B cell (primary cell): Measurements from ENCODE around the gene MYRIP. TPM values are rescaled to one million over a fixed set of nuclear protein-coding genes. Genes with fewer than 3 reads are reported as not detected.

Experiments used
- ATAC-seq: fragments of 200-7000 bp; cut with Tn5 transposase; one replicate; pipeline ENCODE4 v1.10.0; 2021; ENCODE audit warnings: low read depth, mild to moderate bottlenecking, moderate number of reproducible peaks, moderate library complexity
- CTCF ChIA-PET: fragments of 350-600 bp; sonication (Branson Sonifier 250); formaldehyde crosslinking; loops from one replicate; lab custom pipeline; 2021; ENCODE audit warnings: antibody characterized with exemption, inconsistent platforms; lab: Charles Lee
- POLR2A ChIA-PET: fragments of 350-600 bp; sonication (Branson Sonifier 250); formaldehyde crosslinking; loops from one replicate; lab custom pipeline; 2021; ENCODE audit warnings: antibody characterized with exemption; lab: Charles Lee
- DNase-seq: peaks from one replicate; pipeline ENCODE4 v3.0.0; 2013
- H2AFZ ChIP-seq: 2 replicates; pipeline ENCODE4 v1.6.1; 2012; ENCODE audit warnings: mild to moderate bottlenecking, low read depth, low read length; ENCODE audit not compliant: insufficient read depth, poor library complexity, severe bottlenecking
- H3K27ac ChIP-seq, 2 donors: 1 replicate in 1 of 2; 2 replicates in 1 of 2; pipeline ENCODE4 v1.5.1; 2012 to 2013; ENCODE audit warnings: low read length in 2 of 2, mild to moderate bottlenecking in 2 of 2, moderate library complexity in 1 of 2
- H3K27me3 ChIP-seq, 4 experiments: fragments of 200-600 bp in 1 of 4; sonication (generic) in 1 of 4; replicated peaks in 1 of 4; 1 replicate in 2 of 4; 2 replicates in 2 of 4; pipeline versions ENCODE4 v1.6.1 to v1.7.0; 2013 to 2016; ENCODE audit warnings: low read length in 3 of 4, mild to moderate bottlenecking in 2 of 4, mixed read lengths in 1 of 4, moderate library complexity in 1 of 4; ENCODE audit not compliant: insufficient read depth in 4 of 4, control insufficient read depth in 3 of 4; ENCODE audit errors: control extremely low read depth in 1 of 4
- H3K36me3 ChIP-seq, 2 experiments: replicated peaks in 1 of 2; 1 replicate in 1 of 2; 2 replicates in 1 of 2; pipeline versions ENCODE4 v1.6.1 to v1.7.1; 2013; ENCODE audit warnings: low read length in 1 of 2; ENCODE audit not compliant: insufficient read depth in 2 of 2, control insufficient read depth in 1 of 2; ENCODE audit errors: control extremely low read depth in 1 of 2, extremely low read depth in 1 of 2
- H3K4me1 ChIP-seq, 2 donors: fragments of 200-600 bp in 1 of 2; sonication (generic) in 1 of 2; 1 replicate in 1 of 2; 2 replicates in 1 of 2; pipeline versions ENCODE4 v1.5.1 to v1.6.1; 2013 to 2017; ENCODE audit warnings: low read length in 2 of 2; ENCODE audit not compliant: control insufficient read depth in 2 of 2, insufficient read depth in 2 of 2
- H3K4me2 ChIP-seq: replicated peaks from 2 replicates; pipeline ENCODE3; 2012; ENCODE audit warnings: mild to moderate bottlenecking, low read depth, low read length; ENCODE audit not compliant: poor library complexity, severe bottlenecking
- H3K4me3 ChIP-seq, 5 experiments: fragments of 200-600 bp in 1 of 5; sonication (generic) in 1 of 5; 1 replicate in 3 of 5; 2 replicates in 2 of 5; pipeline versions ENCODE4 v1.5.1 to v1.7.0; 2011 to 2016; ENCODE audit warnings: low read length in 4 of 5, mild to moderate bottlenecking in 4 of 5, low read depth in 2 of 5, control low read depth in 1 of 5, moderate library complexity in 1 of 5; ENCODE audit not compliant: insufficient read depth in 1 of 5; ENCODE audit errors: control extremely low read depth in 1 of 5, extremely low read depth in 1 of 5
- H3K79me2 ChIP-seq: fragments of 200-600 bp; sonication (generic); one replicate; pipeline ENCODE4 v1.6.0; 2016; ENCODE audit warnings: low read length; ENCODE audit not compliant: control insufficient read depth, insufficient read depth
- H3K9ac ChIP-seq: fragments of 200-600 bp; sonication (generic); 2 replicates; pipeline ENCODE4 v1.6.1; 2017; ENCODE audit warnings: mild to moderate bottlenecking, low read length, moderate library complexity
- H3K9me3 ChIP-seq, 3 donors: one replicate each; pipeline versions ENCODE4 v1.6.1 to v1.7.1; 2013; ENCODE audit warnings: low read length in 2 of 3; ENCODE audit not compliant: control insufficient read depth in 2 of 3, insufficient read depth in 1 of 3; ENCODE audit errors: control extremely low read depth in 1 of 3
- H4K20me1 ChIP-seq: 2 replicates; pipeline ENCODE4 v1.6.0; 2012; ENCODE audit warnings: mild to moderate bottlenecking, low read length; ENCODE audit not compliant: insufficient read depth, control insufficient read depth, poor library complexity, severe bottlenecking
- H3K27ac Mint-ChIP-seq: one replicate; pipeline ENCODE4 v1.8.0; 2021; ENCODE audit warnings: mixed read lengths
- H3K27me3 Mint-ChIP-seq: one replicate; pipeline ENCODE4 v1.8.0; 2021; ENCODE audit warnings: mixed read lengths
- H3K4me1 Mint-ChIP-seq: one replicate; pipeline ENCODE4 v1.8.0; 2021; ENCODE audit warnings: mixed read lengths
- H3K4me3 Mint-ChIP-seq: one replicate; pipeline ENCODE4 v1.8.0; 2021; ENCODE audit warnings: mixed read lengths
- H3K9me3 Mint-ChIP-seq: one replicate; pipeline ENCODE4 v1.8.0; 2022; ENCODE audit warnings: mixed read lengths; ENCODE audit not compliant: insufficient read depth
- EZH2 ChIP-seq: IDR thresholded peaks from 2 replicates; pipeline ENCODE4 v1.6.1; 2012; ENCODE audit warnings: borderline replicate concordance, low read depth, mild to moderate bottlenecking, moderate library complexity, low read length; ENCODE audit not compliant: insufficient read depth, poor library complexity, severe bottlenecking
- WGBS: methylation state at CpG from one replicate; pipeline ENCODE4 v1.1.5; 2013; ENCODE audit warnings: missing lambda C conversion rate; ENCODE audit not compliant: insufficient coverage; 5-methylcytosine and 5-hydroxymethylcytosine counted together
- intact Hi-C: fragments of 100-400 bp; cut with micrococcal nuclease; formaldehyde crosslinking; loops from one replicate; pipeline ENCODE4 v1.10.0; 2022
- polyA plus RNA-seq: library from polyadenylated mRNA; depleted of rRNA; stranded (reverse); fragments of >200 nt; gene quantifications from 2 replicates; pipeline ENCODE4 v1.2.3, GENCODE V29; 2012
- total RNA-seq, 2 donors: library from RNA; stranded (reverse); fragments of 120-200 nt in 1 of 2; gene quantifications; 1 replicate in 1 of 2; 2 replicates in 1 of 2; pipeline versions ENCODE4 v1.2.3 to v1.2.4, GENCODE V29; 2013 to 2022
- TF ChIP-seq, protein P1 (sequence below): fragments of 200-600 bp; IDR thresholded peaks from one replicate; pipeline ENCODE4 v1.8.0; 2022; ENCODE audit warnings: antibody characterized with exemption, mild to moderate bottlenecking

The MYRIP gene
- total and polyA plus RNA-seq, 2 donors (not counting 1 experiment from before 2014, with no cell fraction given) = 0.03 to 0.10 TPM

- H2AFZ ChIP-seq = no peak overlapping the region
- peaks cover 0 to 12% (median 5%) of the 10 kb centered on the region in 3 donors for H3K9me3 ChIP-seq
- no peaks in the 10 kb centered on the region for H3K27me3 ChIP-seq
- H3K4me1 ChIP-seq = no peaks in the 10 kb centered on the region
- POLR2A ChIA-PET = no interaction called here
- CTCF ChIA-PET = no interaction called here
- H4K20me1 ChIP-seq = no peaks in the 10 kb centered on the region
- H3K79me2 ChIP-seq = no peaks in the 10 kb centered on the region
- Mint-ChIP-seq H3K4me3 (no peak overlapping the region), H3K9me3 (peaks cover 7% of the 10 kb centered on the region), H3K27ac (no peak overlapping the region), H3K27me3 (no peaks in the 10 kb centered on the region), H3K4me1 (no peaks in the 10 kb centered on the region)
- intact Hi-C loops = no loop called here
- H3K36me3 ChIP-seq = no peaks in the 10 kb centered on the region
- no peak for TF ChIP-seq EZH2
- TF ChIP-seq, protein P1, sequence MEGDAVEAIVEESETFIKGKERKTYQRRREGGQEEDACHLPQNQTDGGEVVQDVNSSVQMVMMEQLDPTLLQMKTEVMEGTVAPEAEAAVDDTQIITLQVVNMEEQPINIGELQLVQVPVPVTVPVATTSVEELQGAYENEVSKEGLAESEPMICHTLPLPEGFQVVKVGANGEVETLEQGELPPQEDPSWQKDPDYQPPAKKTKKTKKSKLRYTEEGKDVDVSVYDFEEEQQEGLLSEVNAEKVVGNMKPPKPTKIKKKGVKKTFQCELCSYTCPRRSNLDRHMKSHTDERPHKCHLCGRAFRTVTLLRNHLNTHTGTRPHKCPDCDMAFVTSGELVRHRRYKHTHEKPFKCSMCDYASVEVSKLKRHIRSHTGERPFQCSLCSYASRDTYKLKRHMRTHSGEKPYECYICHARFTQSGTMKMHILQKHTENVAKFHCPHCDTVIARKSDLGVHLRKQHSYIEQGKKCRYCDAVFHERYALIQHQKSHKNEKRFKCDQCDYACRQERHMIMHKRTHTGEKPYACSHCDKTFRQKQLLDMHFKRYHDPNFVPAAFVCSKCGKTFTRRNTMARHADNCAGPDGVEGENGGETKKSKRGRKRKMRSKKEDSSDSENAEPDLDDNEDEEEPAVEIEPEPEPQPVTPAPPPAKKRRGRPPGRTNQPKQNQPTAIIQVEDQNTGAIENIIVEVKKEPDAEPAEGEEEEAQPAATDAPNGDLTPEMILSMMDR = no peak
- H3K9ac ChIP-seq = no peak overlapping the region
- H3K4me3 ChIP-seq = no peak overlapping the region
- WGBS = 57% methylated on average over 1 of the region's 1 CpG
- H3K4me2 ChIP-seq = no peak overlapping the region
- DNase-seq (no peak), ATAC-seq (no peak)
- no peak overlapping the region for H3K27ac ChIP-seq
These were observed 46.8 kb upstream of the MYRIP start for GRCh38 chr3:39762537-39763070.

GRCh38 chr3:39763390-39763789, 46.0 kb upstream of the MYRIP start:
- H3K27ac ChIP-seq = no peak overlapping the region
- no peaks in the 10 kb centered on the region for H4K20me1 ChIP-seq
- no peak overlapping the region for H2AFZ ChIP-seq
- ChIA-PET POLR2A (no interaction called here), CTCF (no interaction called here)
- intact Hi-C loops = no loop called here
- H3K9me3 ChIP-seq = peaks cover 0 to 12% (median 5%) of the 10 kb centered on the region in 3 donors
- DNase-seq (no peak), ATAC-seq (no peak)
- H3K27me3 ChIP-seq = no peaks in the 10 kb centered on the region
- no peak overlapping the region for H3K27ac Mint-ChIP-seq
- H3K9me3 Mint-ChIP-seq = peaks cover 7% of the 10 kb centered on the region
- H3K36me3 ChIP-seq = no peaks in the 10 kb centered on the region
- no peak for TF ChIP-seq EZH2
- TF ChIP-seq, protein P1 = no peak
- no peaks in the 10 kb centered on the region for H3K79me2 ChIP-seq
- H3K4me2 ChIP-seq = no peak overlapping the region
- no peak overlapping the region for H3K9ac ChIP-seq
- no peaks in the 10 kb centered on the region for H3K4me1 Mint-ChIP-seq
- no peak overlapping the region for H3K4me3 Mint-ChIP-seq
- H3K27me3 Mint-ChIP-seq = no peaks in the 10 kb centered on the region
- no peak overlapping the region for H3K4me3 ChIP-seq
- no peaks in the 10 kb centered on the region for H3K4me1 ChIP-seq
